HEK293 (cell line): ENCODE results near the gene TRIML2.

Source experiments
- CTCF ChIP-seq: fragments of 450-650 bp; formaldehyde crosslinking; IDR thresholded peaks from 2 replicates; pipeline ENCODE4 v1.5.1; 2016; ENCODE audit warnings: missing biosample characterization, missing genetic modification characterization
- ZBTB7A ChIP-seq: fragments of 450-650 bp; formaldehyde crosslinking; IDR thresholded peaks from 2 replicates; pipeline ENCODE4 v1.5.1; 2016; ENCODE audit warnings: low read depth, missing biosample characterization, missing genetic modification characterization
- ZNF112 ChIP-seq: fragments of 450-650 bp; formaldehyde crosslinking; IDR thresholded peaks from 2 replicates; pipeline ENCODE4 v1.5.0; 2017; ENCODE audit warnings: missing biosample characterization, missing genetic modification characterization
- ZNF423 ChIP-seq: fragments of 450-650 bp; formaldehyde crosslinking; IDR thresholded peaks from 2 replicates; pipeline ENCODE4 v1.5.1; 2016; ENCODE audit warnings: missing biosample characterization, missing genetic modification characterization
- TF ChIP-seq, protein P1 (sequence below): fragments of 450-650 bp; formaldehyde crosslinking; optimal IDR thresholded peaks from 2 replicates; pipeline ENCODE3; 2016; ENCODE audit warnings: missing biosample characterization, mild to moderate bottlenecking, missing genetic modification characterization

- TF ChIP-seq, protein P1, sequence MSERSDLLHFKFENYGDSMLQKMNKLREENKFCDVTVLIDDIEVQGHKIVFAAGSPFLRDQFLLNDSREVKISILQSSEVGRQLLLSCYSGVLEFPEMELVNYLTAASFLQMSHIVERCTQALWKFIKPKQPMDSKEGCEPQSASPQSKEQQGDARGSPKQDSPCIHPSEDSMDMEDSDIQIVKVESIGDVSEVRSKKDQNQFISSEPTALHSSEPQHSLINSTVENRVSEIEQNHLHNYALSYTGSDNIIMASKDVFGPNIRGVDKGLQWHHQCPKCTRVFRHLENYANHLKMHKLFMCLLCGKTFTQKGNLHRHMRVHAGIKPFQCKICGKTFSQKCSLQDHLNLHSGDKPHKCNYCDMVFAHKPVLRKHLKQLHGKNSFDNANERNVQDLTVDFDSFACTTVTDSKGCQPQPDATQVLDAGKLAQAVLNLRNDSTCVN, result no peak
- TF ChIP-seq CTCF (tag by site-specific recombination), result no peak
- TF ChIP-seq ZNF112, result no peak
- no peak for TF ChIP-seq ZNF423 (tag by site-specific recombination)
- TF ChIP-seq ZBTB7A (tag by site-specific recombination), result no peak
Observed at GRCh38 chr4:188107931-188108843, 1.2 kb downstream of the TRIML2 start.
